Smooth muscle cell (in vitro differentiated cells): ENCODE results near the gene C18orf32. TPM values are rescaled to one million over a fixed set of nuclear protein-coding genes. Genes with fewer than 3 reads are reported as not detected.

ENCODE experiments used
- DNase-seq: peaks from one replicate; lab custom pipeline; 2025; ENCODE audit not compliant: unreplicated experiment; lab: John Stamatoyannopoulos, UW
- H2AFZ ChIP-seq: fragments of 200-600 bp; sonication (generic); 2 replicates; pipeline ENCODE4 v1.6.0; 2016; ENCODE audit warnings: antibody characterized with exemption, low read depth, mild to moderate bottlenecking
- H3F3A ChIP-seq: fragments of 200-600 bp; sonication (generic); 2 replicates; pipeline ENCODE4 v1.6.0; 2017; ENCODE audit warnings: antibody characterized with exemption, low read depth
- H3K27ac ChIP-seq: fragments of 200-600 bp; sonication (generic); 2 replicates; pipeline ENCODE4 v1.5.1; 2016; ENCODE audit warnings: low read depth, mild to moderate bottlenecking
- H3K27me3 ChIP-seq: fragments of 200-600 bp; sonication (generic); 2 replicates; pipeline ENCODE4 v1.6.1; 2016; ENCODE audit warnings: low read depth, mild to moderate bottlenecking
- H3K36me3 ChIP-seq: fragments of 200-600 bp; sonication (generic); 2 replicates; pipeline ENCODE4 v1.5.1; 2016; ENCODE audit warnings: low read depth
- H3K4me1 ChIP-seq: fragments of 200-600 bp; sonication (generic); 2 replicates; pipeline ENCODE4 v1.5.1; 2016; ENCODE audit warnings: low read depth
- H3K4me2 ChIP-seq: fragments of 200-600 bp; sonication (generic); 2 replicates; pipeline ENCODE4 v1.6.0; 2016; ENCODE audit warnings: mild to moderate bottlenecking
- H3K4me3 ChIP-seq: fragments of 200-600 bp; sonication (generic); 2 replicates; pipeline ENCODE4 v1.5.1; 2016; ENCODE audit warnings: mild to moderate bottlenecking
- H3K79me2 ChIP-seq: fragments of 200-600 bp; sonication (generic); 2 replicates; pipeline ENCODE4 v1.6.0; 2016; ENCODE audit warnings: low read depth, mild to moderate bottlenecking
- H3K9ac ChIP-seq: fragments of 200-600 bp; sonication (generic); 2 replicates; pipeline ENCODE4 v1.6.0; 2016; ENCODE audit warnings: low read depth
- H3K9me3 ChIP-seq: fragments of 200-600 bp; sonication (generic); replicated peaks from 2 replicates; pipeline ENCODE4 v1.5.1; 2016; ENCODE audit warnings: low read depth
- H4K20me1 ChIP-seq: fragments of 200-600 bp; sonication (generic); 2 replicates; pipeline ENCODE4 v1.6.0; 2016; ENCODE audit warnings: low read depth
- CTCF ChIP-seq: fragments of 200-600 bp; sonication (generic); IDR thresholded peaks from 2 replicates; pipeline ENCODE4 v1.5.1; 2017; ENCODE audit warnings: borderline replicate concordance, mild to moderate bottlenecking, antibody characterized with exemption; ENCODE audit not compliant: insufficient read depth, poor library complexity, severe bottlenecking
- WGBS: methylation state at CpG from one replicate; pipeline ENCODE4 v1.1.7; 2016; ENCODE audit warnings: low lambda C conversion rate; 5-methylcytosine and 5-hydroxymethylcytosine counted together
- polyA plus RNA-seq: library from polyadenylated mRNA; unstranded; fragments of >200 nt; fragmentation: Nextera tagmentation; extraction: Ambion mirVana; gene quantifications from 2 replicates; pipeline ENCODE4 v1.2.1, GENCODE V29; 2016
- total RNA-seq: library from RNA; depleted of rRNA; stranded (reverse); fragments of >200 nt; gene quantifications from 2 replicates; pipeline ENCODE4 v1.2.3, GENCODE V29; 2014

The C18orf32 gene
- total and polyA plus RNA-seq, 2 experiments from 2014 or later: 74.9 to 87.2 TPM

GRCh38 chr18:49481907-49482306, 5.1 kb downstream of the C18orf32 start:
- Histone ChIP-seq H3K4me3 (no peak overlapping the region), H3K36me3 (peaks cover 7% of the 10 kb centered on the region), H3K79me2 (peaks cover 38% of the 10 kb centered on the region), H3K4me2 (no peak overlapping the region), H3K27me3 (no peaks in the 10 kb centered on the region), H3K27ac (no peak overlapping the region), H3K4me1 (peaks cover 9% of the 10 kb centered on the region), H3K9me3 (no peaks in the 10 kb centered on the region), H3F3A (no peaks in the 10 kb centered on the region), H4K20me1 (peaks cover 5% of the 10 kb centered on the region), H2AFZ (no peak overlapping the region), H3K9ac (no peak overlapping the region)
- no peak for TF ChIP-seq CTCF
- DNase-seq: no peak
- 96% methylated on average over 3 of the region's 3 CpGs for WGBS

GRCh38 chr18:49481317-49481716, 5.7 kb downstream of the C18orf32 start:
- 87% methylated on average over 4 of the region's 4 CpGs for WGBS
- Histone ChIP-seq H3K4me1 (peaks cover 9% of the 10 kb centered on the region), H3K4me2 (no peak overlapping the region), H3K27ac (no peak overlapping the region), H3K9ac (no peak overlapping the region), H2AFZ (no peak overlapping the region), H4K20me1 (peaks cover 5% of the 10 kb centered on the region), H3K4me3 (no peak overlapping the region), H3K27me3 (no peaks in the 10 kb centered on the region), H3F3A (no peaks in the 10 kb centered on the region), H3K79me2 (peaks cover 33% of the 10 kb centered on the region), H3K9me3 (no peaks in the 10 kb centered on the region), H3K36me3 (peaks cover 7% of the 10 kb centered on the region)
- TF ChIP-seq CTCF: no peak
- DNase-seq: no peak

GRCh38 chr18:49479381-49480137, 7.5 kb downstream of the C18orf32 start:
- Histone ChIP-seq H3K27me3 (no peaks in the 10 kb centered on the region), H3K4me3 (no peak overlapping the region), H3K79me2 (peaks cover 16% of the 10 kb centered on the region), H3K36me3 (peaks cover 7% of the 10 kb centered on the region), H3K27ac (no peak overlapping the region), H3K4me1 (no peaks in the 10 kb centered on the region), H3K9ac (no peak overlapping the region), H3K9me3 (no peaks in the 10 kb centered on the region), H3F3A (no peaks in the 10 kb centered on the region), H4K20me1 (peaks cover 5% of the 10 kb centered on the region), H2AFZ (no peak overlapping the region), H3K4me2 (no peak overlapping the region)
- 86% methylated on average over 5 of the region's 5 CpGs for WGBS
- DNase-seq: no peak
- TF ChIP-seq CTCF: no peak
